Esophagus muscularis mucosa (tissue), 4 donors: ENCODE data around the gene GPATCH8.
"Not testable (repeated sequence)": the region's sequence is repeated elsewhere in the genome, so short reads cannot be mapped to it uniquely, and the experiment has no call there.

ENCODE experiments used
- EP300 ChIP-seq: sonication (generic); formaldehyde crosslinking; IDR thresholded peaks from one replicate; pipeline ENCODE4 v1.6.1; 2017; ENCODE audit warnings: antibody characterized with exemption
- POLR2A ChIP-seq: fragments of 450-650 bp; IDR thresholded peaks from one replicate; pipeline ENCODE4 v1.6.1; 2017; ENCODE audit warnings: antibody characterized with exemption, moderate library complexity, mild to moderate bottlenecking, low read depth
- POLR2AphosphoS5 ChIP-seq, 2 donors: sonication (generic); formaldehyde crosslinking; IDR thresholded peaks; one replicate each; pipeline ENCODE4 v1.6.1; 2017; ENCODE audit warnings: antibody characterized with exemption in 2 of 2
- TF ChIP-seq, protein P1 (sequence below), 3 experiments: fragments of 200-600 bp in 2 of 3; fragments of 450-650 bp in 1 of 3; sonication (generic) in 2 of 3; IDR thresholded peaks; one replicate each; pipeline ENCODE4 v1.5.1; 2017 to 2019; ENCODE audit warnings: antibody characterized with exemption in 3 of 3, mild to moderate bottlenecking in 2 of 3, moderate library complexity in 1 of 3

DNA sequence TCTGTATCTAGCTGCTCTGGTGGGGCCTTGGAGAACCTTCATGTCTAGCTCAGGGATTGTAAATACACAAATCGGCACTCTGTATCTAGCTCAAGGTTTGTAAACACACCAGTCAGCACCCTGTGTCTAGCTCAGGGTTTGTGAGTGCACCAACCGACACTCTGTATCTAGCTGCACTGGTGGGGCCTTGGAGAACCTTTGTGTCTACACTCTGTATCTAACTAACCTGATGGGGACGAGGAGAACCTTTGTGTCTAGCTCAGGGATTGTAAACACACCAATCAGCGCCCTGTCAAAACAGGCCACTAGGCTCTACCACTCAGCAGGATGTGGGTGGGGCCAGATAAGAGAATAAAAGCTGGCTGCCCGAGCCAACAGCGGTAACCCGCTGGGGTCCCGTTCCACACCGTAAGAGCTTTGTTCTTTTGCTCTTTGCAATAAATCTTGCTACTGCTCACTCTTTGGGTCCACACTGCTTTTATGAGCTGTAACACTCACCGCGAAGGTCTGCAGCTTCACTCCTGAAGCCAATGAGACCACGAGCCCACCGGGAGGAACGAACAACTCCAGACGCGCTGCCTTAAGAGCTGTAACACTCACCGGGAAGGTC is 133.7 kb downstream of the GPATCH8 start:
- TF ChIP-seq EP300; POLR2AphosphoS5 (IDR thresholded peaks at IDR 0.05); POLR2A: not testable (repeated sequence)
- TF ChIP-seq, protein P1, sequence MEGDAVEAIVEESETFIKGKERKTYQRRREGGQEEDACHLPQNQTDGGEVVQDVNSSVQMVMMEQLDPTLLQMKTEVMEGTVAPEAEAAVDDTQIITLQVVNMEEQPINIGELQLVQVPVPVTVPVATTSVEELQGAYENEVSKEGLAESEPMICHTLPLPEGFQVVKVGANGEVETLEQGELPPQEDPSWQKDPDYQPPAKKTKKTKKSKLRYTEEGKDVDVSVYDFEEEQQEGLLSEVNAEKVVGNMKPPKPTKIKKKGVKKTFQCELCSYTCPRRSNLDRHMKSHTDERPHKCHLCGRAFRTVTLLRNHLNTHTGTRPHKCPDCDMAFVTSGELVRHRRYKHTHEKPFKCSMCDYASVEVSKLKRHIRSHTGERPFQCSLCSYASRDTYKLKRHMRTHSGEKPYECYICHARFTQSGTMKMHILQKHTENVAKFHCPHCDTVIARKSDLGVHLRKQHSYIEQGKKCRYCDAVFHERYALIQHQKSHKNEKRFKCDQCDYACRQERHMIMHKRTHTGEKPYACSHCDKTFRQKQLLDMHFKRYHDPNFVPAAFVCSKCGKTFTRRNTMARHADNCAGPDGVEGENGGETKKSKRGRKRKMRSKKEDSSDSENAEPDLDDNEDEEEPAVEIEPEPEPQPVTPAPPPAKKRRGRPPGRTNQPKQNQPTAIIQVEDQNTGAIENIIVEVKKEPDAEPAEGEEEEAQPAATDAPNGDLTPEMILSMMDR (IDR thresholded peaks at IDR 0.05): not testable (repeated sequence)
